8988T (cell line): ENCODE data around the gene PIH1D2.
"Not testable (repeated sequence)": the region's sequence is repeated elsewhere in the genome, so short reads cannot be mapped to it uniquely, and the experiment has no call there.

Experiments
- DNase-seq: peaks from one replicate; pipeline ENCODE4 v3.0.0; 2011

The PIH1D2 gene, protein sequence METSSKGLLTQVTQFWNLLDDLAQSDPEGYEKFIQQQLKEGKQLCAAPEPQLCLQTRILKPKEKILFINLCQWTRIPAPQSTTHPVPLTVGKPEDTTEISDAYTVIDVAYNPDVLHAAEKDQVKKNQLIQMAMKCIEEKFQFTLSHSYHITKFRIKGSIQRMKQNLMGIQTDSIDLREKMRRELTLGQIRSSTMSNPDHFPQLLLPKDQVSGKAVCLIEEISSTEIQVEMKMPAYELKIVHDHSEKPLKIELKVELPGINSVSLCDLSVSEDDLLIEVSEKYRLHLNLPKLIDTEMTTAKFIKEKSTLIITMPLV

DNA sequence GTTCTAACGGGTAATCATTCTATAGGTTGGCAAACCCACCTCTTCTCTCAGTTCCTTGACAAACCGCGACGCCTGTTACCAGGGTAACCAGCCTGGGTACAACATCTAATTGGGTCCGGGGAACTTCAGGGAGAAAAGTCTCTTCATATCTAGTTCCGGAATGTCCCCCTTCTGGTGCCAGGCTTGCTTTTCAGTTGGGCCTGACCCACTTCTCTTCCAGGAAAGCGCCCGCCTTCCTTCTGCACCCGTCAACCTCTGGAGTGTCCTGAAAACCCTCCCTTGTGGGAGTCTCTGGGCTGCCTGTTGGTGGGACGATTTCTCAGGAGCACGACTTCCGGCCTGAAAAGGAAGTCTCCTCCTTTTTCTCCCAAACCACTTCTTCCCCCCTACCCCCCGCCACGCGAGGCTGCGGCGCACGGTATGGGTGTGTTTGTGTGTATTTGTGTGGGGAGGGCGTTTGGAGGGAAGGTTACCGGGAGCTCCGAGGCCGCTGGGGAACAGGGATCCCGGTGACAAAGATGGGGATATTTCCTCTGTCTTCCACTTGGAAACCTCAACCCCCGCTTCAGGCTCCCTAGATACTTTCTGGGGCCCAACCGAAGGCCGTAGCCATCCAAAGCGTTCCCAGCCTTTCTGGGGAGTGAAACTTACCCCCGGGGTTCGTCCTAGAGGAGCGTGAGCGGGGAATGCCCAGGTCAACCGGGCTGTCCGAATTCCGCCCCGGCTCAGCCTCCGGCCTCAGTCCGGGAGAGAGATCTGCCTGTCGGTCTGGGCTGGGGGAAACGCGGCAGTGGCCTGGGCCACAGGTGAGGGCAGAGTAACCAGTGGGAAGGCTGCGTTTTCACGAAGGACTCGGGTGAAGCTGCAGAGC is at the start of gene PIH1D2, which contains the start of gene NKAPD1:
TSS of gene PIH1D2 (minus strand) at position 77 of the 871 bp plus-strand sequence. CDS start 843 bp downstream, outside the sequence.
TSS of gene NKAPD1 (plus strand) at position 359 of the 871 bp plus-strand sequence. CDS start 1,276 bp downstream, outside the sequence.
- peak; percentile 56 for DNase-seq

DNA sequence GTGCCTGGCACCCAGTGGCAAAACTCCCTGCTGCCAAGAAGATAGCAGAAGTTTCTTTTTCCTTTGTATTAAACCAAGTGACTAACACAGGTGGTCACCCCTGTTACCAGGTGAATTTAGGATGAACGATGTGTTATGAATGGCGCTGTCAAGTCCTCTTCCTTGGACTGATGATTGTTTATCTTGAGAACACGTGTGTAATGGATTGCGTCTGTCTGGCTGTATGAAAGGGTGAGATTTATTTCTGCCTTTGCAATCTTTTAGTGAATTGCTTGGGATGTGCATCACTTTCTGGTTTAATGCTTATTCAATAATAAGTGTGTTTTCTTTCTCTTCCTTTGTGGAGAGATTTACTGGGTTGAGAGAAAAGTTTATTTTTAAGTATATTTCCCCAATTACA is 49.3 kb upstream of the PIH1D2 start:
- no peak for DNase-seq

DNA sequence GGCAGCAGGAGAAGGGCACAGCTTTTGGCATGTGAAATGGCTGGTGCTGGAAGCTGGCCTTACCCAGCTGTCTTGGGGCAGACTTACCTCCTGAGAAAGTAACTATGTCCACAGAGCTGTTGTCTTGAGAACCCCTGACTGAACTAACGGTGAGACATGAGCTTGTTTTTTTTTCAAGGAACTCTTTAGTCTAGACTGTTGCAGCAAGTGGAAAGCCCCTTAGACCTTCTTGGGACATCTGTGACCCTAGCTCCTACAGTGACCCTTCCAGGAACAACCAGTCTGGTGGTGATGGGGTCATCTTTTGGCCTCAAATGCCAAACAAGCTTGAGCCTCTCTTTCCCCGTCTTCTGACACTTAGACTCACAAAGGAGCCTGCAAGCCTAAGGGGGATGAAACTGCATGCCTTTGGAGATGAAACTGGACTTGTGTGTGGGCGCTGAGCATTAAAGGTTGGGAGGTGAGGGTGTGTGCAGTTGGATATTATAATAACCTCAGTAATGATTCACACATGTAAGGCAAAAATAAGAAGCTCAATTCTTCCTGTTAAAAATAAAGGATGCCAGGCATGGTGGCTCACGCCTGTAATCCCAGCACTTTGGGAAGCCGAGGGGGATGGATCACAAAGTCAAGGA is 48.3 kb upstream of the PIH1D2 start:
- no peak for DNase-seq

DNA sequence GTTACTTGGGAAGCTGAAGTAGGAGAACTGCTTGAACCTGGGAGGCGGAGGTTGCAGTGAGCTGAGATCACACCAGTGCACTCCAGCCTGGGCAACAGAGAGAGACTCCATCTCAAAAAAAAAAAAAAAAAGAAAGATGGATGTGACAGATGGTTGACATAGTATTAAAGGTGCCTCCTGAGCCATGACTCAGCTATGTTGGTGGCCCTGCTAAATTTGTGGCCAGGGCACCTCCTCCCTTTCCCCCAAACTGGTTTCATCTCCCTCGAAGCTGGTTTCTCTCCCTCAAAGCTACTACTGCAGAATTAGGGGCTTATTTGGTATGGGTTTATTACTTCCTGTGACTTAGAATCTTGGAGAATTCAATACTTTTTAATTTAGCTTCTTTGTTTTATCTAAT is 44.4 kb upstream of the PIH1D2 start:
- DNase-seq, result no peak

DNA sequence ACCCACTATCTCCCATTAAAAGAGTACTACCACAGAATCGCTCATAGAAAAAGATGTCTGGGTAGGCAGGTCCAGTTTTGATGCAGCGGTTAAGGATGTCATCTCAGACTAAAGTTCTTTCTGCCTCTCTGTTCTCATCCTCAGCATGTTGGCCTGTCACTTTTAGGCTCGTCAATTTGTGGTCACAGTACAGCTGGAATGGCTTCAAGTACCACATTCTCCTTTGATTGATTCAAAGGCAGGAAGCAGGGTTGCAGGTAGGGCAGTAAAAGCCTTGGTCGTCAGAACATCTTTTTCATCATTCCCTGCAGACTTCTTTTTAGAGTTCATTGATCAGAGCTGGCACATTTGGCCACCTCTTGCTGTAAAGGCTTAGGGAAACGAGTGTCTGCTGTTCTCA is 41.6 kb upstream of the PIH1D2 start:
- DNase-seq, result no peak

DNA sequence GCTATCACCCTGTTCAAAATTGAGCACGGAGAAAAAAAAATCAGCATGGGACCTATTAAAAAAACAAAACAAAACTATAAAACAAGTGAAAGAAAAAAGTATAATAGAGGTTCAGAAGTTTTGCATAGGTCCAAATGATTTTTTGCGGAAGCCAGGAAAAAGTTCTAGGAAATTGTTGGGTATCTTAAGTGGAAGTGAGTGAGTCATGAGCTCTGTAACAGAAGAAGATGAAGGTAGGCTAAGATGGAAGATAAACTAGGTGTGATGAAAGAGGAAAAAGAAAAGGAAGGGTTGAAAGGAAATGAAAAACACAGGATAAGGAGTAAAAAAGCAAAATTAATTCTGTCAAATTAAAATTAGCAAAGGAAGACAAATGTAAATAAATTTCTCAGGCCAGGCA is 40.6 kb upstream of the PIH1D2 start:
- no peak for DNase-seq

DNA sequence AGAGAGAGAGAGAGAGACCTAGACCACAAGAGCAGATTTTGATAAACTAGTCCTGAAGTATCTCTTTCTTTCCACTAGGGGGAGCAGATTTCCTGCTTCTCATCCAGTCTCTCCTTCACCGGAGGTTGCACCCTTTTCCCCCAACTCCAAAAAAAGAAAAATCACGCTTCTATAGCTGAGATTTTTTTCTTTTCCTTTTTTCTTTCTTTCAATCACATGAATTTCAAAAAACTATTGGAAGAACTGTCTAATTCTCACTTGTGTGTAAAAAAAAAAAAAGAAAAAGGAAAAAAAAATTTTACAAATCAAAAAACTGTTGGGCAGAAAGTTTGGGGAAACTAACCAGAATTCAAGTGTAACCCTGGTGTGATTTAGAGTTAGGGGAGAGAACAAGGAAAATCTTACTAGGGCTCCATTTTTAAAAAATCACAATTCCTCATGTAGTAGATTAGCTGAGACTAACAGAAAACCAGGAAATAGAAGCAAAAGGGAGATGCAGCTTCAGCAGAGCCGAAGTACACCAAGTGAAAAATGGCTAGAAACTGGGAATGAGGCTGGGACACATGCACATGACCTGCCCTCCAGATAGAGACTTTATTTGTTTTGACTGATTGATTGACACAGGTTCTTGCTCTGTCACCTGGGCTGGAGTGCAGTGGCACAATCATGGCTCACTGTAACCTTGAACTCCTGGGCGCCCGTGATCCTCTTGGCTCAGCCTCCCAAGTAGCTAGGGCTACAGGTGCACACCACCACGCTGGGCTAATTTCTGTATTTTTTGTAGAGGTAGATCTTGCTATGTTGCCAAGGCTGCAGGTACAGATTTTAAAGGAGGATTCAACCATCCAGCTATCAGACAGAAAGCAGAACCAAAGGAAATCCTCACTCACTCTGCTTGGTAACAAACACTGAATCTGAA is 40.0 kb upstream of the PIH1D2 start:
- DNase-seq, result no peak

DNA sequence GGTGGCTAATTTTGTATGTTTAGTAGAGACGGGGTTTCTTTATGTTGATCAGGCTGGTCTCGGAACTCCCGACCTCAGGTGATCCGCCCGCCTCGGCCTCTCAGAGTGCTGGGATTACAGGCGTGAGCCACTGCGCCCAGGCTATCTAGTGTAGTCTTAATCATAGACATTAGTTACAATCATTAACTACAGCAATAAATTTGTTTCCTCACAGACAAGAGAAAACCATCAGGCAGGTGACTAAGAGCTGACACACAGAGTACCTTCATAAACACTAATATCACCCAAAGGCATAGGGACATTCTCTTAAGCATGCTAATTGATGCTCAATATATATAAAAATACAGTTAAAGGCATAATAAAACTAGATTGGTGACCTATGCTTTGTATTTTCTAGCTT is 32.3 kb upstream of the PIH1D2 start:
- DNase-seq, result no peak

DNA sequence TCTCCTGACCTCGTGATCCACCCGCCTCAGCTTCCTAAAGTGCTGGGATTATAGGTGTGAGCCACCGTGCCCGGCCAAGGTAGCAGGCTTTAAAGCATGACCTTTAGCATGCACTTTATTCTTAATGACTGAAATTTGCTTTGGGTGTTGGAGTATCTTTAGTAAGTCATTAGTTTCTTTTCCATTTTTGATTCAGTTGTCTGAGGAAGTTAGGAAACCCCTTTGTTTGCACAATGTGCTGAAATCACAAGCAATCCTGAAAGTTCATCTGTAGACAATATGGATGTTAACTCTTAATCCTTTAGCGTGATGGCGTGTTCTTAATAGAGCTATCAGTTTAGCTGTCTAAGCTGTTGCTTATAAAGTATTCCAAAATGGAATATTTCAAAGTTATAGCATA is 29.6 kb upstream of the PIH1D2 start:
- DNase-seq, result no peak

DNA sequence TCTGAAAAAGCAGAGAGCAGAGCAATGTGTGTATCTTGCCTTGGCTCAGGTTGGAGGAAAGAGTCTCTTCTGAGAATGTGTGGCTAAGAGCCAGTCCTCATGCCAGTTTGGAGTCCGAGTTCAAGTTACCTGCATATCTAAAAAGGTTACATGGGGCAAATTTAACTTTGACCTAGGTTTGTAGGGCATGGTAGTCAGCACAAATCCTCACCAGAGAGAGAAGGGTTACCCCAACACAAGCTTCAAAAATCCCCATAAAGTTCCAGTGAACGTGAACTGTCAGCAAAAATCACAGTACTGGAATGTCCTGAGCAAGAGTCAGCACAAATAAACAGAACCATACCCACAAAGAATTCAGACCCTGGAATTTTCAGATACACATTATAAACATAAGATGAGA is 26.6 kb upstream of the PIH1D2 start:
- no peak for DNase-seq

DNA sequence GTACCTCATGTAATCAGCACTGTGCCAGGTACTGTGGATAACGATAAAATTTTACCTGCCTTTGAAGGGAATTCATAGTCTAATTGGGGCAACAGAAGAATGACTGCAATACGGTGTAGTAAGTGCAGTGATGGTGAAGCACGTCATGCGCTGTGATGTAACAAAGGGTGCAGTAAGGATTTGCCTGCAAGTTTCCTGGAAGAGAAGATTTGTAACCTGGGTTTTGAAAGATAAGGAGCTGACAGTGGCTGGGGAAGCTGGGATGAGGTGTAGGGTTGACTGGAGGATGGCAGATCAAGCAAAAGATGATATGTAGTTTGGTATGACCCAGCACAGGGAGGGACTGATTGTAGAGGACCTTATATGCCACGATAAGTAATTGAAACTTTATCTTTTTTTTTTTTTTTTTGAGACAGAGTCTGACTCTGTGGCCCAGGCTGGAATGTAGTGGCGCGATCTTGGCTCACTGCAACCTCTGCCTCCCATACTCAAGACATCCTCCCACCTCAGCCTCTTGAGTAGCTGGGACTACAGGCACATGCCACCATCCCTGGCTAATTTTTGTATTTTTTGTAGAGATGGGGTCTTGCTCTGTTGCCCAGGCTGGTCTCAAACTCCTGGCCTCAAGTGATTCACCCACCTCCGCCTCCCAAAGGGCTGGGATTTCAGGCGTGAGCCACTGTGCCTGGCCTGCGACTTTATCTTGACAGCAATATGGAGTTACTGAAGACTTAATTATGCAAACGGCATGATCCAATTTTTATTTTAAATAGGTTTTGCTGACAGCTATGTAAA is 24.1 kb upstream of the PIH1D2 start:
- no peak for DNase-seq

DNA sequence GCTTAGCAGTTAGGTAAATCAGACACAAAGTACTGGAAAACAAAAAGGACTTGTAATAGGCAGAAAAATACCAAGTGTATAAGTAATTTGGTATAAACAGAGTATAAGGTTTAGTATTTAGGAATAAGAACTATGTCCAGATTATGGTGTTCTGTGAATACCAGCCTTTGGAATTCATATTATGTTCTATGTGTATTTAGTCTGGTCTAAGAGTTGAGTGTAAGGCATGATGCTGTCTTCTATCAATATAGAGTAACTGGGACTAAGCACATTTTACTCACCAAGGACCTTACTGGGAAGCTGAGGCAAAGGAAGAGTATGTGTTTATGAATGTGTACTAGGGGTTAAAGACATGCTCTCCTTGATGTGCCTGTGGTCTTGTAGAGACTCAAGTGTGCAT is 22.4 kb upstream of the PIH1D2 start:
- no peak for DNase-seq

DNA sequence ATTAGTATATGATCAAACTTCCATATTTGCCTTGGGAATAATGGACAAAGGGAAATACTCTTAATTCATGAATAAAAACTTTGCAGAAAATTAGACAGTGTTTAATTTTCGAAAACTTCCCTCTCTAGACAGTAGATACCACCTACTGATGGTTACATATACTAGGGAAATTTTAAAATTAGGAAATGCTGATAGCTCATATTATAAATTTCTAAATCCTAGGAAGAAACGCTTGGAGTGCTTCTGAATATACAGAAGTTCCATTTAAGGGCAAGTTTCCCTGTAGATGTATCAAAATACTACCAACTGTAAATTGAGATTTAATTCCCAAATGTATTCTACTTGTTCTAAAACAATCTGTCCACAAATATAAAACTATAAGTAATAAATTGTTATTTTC is 21.5 kb upstream of the PIH1D2 start:
- not testable (repeated sequence) for DNase-seq

DNA sequence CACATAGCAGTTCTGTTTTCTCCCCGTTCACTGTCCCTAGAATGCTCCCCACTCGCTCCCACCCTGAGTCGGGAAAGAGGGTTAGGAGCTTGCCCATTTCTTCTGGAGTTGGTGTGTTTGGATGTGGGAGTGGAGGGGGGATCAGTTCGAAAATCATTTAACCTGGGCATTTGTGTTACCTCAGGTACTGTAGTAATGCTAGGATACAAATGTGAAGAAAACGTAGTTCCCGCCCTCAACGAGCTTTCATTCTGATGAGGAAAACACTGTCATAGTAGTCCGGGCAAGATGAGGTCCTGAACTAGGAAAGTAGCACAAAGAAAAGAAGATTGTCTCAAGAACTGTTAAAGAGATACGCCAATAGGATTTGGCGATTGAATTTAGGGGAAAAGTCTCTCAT is 13.4 kb upstream of the PIH1D2 start:
- no peak for DNase-seq

DNA sequence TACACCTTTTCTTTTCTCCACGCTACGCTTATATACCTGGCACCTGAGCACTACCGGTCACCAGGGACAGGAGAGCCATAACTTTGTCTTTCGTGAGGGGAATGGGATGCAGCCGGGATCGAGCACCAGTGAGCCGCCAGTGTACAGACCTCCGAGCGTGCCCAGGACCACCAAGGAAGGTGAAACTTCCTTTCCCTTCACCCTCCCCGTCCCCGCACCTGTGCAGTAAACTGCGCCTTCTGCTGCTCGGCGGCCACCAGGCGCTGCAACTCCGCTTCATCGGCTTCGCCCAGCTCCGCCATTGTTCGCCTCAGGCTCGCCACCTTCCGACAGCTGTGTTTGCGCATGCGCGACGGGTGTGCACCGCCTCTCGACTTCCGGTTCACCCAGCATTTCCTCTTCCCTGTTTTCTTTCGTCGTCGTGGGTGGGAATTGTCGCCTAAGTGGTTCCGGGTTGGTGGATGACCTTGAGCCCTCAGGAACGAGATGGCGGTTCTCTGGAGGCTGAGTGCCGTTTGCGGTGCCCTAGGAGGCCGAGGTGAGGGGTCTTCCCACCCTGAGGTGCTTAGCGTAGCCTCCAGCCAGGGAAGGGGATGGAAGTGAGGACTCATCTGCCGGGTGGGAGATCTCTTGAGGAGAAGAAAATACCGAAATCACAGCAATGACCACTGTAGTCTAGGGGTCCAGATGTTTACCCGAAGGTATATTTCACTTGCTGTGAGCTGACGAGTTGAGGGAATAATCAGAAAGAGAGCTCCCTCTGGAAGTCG is 12.8 kb upstream of the PIH1D2 start, which contains the start of the genes SDHD and TIMM8B:
TSS of gene SDHD (plus strand) at position 452 of the 770 bp plus-strand sequence. CDS start at position 487, 35 bp downstream.
TSS of gene TIMM8B (minus strand) at position 335 of the 770 bp plus-strand sequence. CDS start at position 302, 33 bp downstream.
- DNase-seq, result peak; percentile 65

DNA sequence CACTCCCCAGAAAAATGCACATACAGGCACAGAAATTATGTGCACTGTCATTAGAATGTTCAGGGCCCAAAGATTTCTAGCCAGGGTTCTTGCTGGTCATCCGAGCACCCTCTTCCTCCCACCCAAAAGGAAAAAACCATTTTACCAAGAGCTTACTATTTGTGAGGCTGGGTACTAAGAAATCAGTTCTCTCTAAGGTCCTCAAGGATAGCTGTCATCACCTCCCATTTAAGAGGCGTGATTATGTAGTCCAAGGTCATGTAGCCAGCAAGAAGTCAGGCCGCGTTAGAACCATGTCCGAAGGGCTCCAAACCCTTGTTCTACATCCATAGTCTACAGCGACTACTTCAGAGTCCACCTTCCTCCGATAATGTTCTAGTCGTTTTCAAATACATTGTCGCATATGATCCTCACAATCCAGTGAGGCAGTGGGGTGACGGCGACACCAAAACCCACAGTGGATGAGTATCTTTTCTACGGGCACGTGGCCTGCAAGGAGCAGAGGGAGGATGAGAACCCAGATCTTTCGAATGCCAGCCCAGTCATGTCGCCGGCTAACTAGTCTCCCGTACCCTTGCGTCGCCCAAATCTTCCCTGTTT is 12.1 kb upstream of the PIH1D2 start:
- DNase-seq, result no peak

DNA sequence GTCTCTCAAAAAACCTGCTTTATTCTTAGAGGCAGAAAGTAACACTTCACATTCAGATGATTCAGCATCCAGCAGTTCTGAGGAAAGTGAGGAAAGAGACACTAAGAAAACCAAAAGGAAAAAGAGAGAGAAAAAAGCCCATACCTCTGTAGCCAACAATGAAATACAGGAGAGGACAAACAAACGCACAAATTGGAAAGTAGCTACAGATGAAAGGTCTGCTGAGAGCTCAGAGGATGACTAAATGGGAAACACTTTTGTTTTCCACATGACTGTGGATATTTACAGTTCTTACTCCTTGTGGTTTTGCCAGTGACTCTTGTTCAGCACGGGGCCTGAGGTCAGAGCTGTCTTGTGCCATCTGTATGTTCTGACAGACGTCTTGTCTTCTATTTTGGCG is 8.9 kb upstream of the PIH1D2 start:
- DNase-seq, result no peak

DNA sequence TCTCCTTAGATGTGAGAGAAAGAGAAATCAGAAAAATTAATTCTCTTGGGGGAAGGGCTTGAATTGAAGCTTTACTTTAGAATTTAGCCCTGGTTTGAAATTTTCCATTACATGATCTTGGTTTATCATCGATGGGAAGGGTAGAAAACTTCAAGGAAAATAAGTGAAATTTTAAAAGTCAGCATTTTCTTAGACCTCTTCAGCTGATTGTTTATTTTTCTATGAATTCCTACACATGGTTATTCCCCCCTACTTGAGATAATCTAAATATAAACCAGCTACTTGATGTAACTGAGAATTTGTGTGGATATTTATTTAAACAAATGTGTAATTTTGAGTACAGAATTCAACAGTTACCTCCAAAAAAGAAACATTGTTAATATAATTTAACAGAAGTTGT is 10.9 kb downstream of the PIH1D2 start:
- DNase-seq, result no peak

DNA sequence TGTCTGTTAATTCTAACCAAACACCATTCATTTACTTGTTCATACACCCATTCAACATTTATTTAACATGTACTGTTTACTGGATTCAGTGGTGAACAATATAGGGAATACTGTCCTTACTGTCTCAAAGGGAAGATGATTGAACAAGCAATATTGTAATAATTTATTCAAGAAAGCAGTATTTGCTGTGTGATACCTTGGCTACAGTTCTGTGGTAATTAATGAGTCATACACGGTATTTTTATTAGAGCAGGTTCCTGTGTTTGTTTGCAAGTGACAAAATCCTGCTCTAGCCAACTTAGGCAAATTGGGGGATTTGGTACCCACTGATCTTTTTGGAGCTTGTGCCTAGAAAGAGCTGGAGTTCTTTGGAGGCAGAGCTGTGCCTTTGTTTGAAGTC is 15.7 kb downstream of the PIH1D2 start:
- DNase-seq, result no peak

DNA sequence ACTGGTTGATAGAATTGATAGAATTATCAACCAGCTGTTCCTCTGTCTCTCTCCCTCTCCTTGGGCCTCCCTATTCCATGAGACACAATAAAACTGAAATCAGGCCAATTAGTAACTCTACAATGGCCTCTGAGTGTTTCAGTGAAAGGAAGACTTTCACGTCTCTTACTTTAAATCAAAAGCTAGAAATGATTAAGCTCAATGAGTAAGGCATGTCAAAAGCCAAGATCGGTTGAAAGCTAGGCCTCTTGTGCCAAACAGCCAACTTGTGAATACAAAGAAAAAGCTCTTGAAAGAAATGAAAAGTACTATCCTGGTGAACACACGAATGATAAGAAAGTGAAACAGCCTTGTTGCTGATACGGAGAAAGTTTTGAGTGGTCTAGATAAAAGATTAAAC is 16.6 kb downstream of the PIH1D2 start:
- no peak for DNase-seq
